Esophagus squamous epithelium (tissue), 5 donors: Measurements from ENCODE around the gene CD46. TPM values are rescaled to one million over a fixed set of nuclear protein-coding genes. Genes with fewer than 3 reads are reported as not detected.

Experiments used
- DNase-seq: peaks from one replicate; lab custom pipeline; 2025; lab: John Stamatoyannopoulos, UW
- H3K27ac ChIP-seq, 4 donors: fragments of 200-600 bp; sonication (generic); one replicate each; pipeline ENCODE4 v1.5.1; 2016 to 2019; ENCODE audit warnings: mild to moderate bottlenecking in 1 of 4
- H3K27me3 ChIP-seq, 4 donors: fragments of 200-600 bp; sonication (generic); 1 replicate in 3 of 4; 2 replicates in 1 of 4; pipeline versions ENCODE4 v1.5.1 to v1.6.0; 2017 to 2021; ENCODE audit warnings: antibody characterized with exemption in 1 of 4
- H3K36me3 ChIP-seq, 3 donors: fragments of 200-600 bp; sonication (generic); one replicate each; pipeline ENCODE4 v1.5.1; 2016 to 2019
- H3K4me1 ChIP-seq, 3 donors: fragments of 200-600 bp; sonication (generic); one replicate each; pipeline ENCODE4 v1.5.1; 2017 to 2019
- H3K4me3 ChIP-seq, 4 donors: fragments of 200-600 bp; sonication (generic); 1 replicate in 3 of 4; 2 replicates in 1 of 4; pipeline ENCODE4 v1.5.1; 2016 to 2019; ENCODE audit warnings: mild to moderate bottlenecking in 2 of 4, moderate library complexity in 1 of 4
- H3K9me3 ChIP-seq, 3 donors: fragments of 200-600 bp; sonication (generic); one replicate each; pipeline ENCODE4 v1.5.1; 2016 to 2019
- POLR2A ChIP-seq, 4 donors: fragments of 450-650 bp; IDR thresholded peaks; one replicate each; pipeline ENCODE4 v1.6.1; 2017; ENCODE audit warnings: antibody characterized with exemption in 4 of 4, mild to moderate bottlenecking in 4 of 4, moderate library complexity in 3 of 4
- WGBS, 2 donors: methylation state at CpG; one replicate each; pipeline ENCODE4 v1.1.5; 2018; 5-methylcytosine and 5-hydroxymethylcytosine counted together
- intact Hi-C: fragments of 100-400 bp; cut with DNase I; formaldehyde crosslinking; loops from one replicate; pipeline ENCODE4 v1.15.0; 2022
- total RNA-seq, 4 donors: library from RNA; depleted of rRNA; stranded (reverse); fragments of >200 nt; gene quantifications; one replicate each; pipeline ENCODE4 v1.1.0, GENCODE V29; 2016
- TF ChIP-seq, protein P1 (sequence below), 6 experiments: fragments of 450-650 bp in 4 of 6; fragments of 200-600 bp in 2 of 6; sonication (generic) in 2 of 6; IDR thresholded peaks; one replicate each; pipeline ENCODE4 v1.5.1; 2016 to 2019; ENCODE audit warnings: antibody characterized with exemption in 6 of 6, mild to moderate bottlenecking in 4 of 6, moderate library complexity in 4 of 6
- donor health status: DM: yes; HTN: yes; CAD: no.

Gene CD46
- total RNA-seq, 4 donors from 2014 or later = 131 to 191 (median 157) TPM

DNA sequence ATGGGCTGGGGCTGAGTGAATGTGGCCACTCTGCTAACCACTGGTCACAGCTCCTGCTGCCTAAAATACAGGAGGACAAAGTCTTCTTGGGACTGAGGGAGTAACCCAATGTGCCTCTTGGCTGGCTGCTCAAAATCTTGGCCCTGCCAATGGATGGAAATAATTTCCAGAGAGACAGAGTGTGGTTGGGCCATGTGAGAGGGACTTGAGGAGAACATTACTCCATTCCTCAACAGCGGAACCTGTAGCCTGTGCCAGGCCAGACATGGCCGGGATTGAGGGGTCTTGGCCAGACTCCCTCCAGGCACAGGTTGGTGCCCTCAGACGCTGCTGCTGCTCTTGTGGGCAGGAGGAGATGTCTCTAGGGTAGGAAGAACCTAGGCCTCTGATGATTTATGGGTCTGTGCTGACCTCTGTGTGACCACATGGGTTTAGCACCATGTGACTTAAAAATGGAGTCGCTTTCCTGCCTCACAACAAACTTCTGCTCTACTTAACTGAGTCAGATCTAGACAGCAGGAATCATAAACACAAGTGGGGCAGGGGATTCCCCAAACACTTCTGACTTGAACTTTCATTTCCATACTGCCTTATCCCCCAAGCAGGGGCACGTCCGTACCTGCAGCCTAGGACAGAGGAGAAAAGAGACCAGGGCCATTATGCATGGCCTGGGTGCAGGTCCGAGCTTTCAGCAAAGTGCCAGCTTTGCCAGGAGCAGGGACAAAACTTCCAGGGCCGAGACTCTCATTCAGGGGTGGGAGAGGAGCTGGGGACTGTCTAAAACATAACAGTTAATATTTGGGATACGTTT lies 79.9 kb downstream of the CD46 start:
- H3K36me3 ChIP-seq = peaks cover 0 to 30% (median 0%) of the 10 kb centered on the region in 3 donors
- intact Hi-C loops = no loop called here
- no peak for TF ChIP-seq POLR2A (IDR thresholded peaks at IDR 0.05)
- TF ChIP-seq, protein P1, sequence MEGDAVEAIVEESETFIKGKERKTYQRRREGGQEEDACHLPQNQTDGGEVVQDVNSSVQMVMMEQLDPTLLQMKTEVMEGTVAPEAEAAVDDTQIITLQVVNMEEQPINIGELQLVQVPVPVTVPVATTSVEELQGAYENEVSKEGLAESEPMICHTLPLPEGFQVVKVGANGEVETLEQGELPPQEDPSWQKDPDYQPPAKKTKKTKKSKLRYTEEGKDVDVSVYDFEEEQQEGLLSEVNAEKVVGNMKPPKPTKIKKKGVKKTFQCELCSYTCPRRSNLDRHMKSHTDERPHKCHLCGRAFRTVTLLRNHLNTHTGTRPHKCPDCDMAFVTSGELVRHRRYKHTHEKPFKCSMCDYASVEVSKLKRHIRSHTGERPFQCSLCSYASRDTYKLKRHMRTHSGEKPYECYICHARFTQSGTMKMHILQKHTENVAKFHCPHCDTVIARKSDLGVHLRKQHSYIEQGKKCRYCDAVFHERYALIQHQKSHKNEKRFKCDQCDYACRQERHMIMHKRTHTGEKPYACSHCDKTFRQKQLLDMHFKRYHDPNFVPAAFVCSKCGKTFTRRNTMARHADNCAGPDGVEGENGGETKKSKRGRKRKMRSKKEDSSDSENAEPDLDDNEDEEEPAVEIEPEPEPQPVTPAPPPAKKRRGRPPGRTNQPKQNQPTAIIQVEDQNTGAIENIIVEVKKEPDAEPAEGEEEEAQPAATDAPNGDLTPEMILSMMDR (IDR thresholded peaks at IDR 0.05) = no peak
- H3K27me3 ChIP-seq = no peaks in the 10 kb centered on the region
- no peak overlapping the region for H3K4me3 ChIP-seq
- H3K9me3 ChIP-seq = no peaks in the 10 kb centered on the region
- DNase-seq = no peak
- H3K27ac ChIP-seq = peak overlapping the region; percentile 63 to 95 (median 76)
- peaks cover 39 to 95% (median 66%) of the 10 kb centered on the region in 3 donors for H3K4me1 ChIP-seq
- WGBS, 2 donors = 17 to 30% methylated on average over 9 of the region's 9 CpGs

DNA sequence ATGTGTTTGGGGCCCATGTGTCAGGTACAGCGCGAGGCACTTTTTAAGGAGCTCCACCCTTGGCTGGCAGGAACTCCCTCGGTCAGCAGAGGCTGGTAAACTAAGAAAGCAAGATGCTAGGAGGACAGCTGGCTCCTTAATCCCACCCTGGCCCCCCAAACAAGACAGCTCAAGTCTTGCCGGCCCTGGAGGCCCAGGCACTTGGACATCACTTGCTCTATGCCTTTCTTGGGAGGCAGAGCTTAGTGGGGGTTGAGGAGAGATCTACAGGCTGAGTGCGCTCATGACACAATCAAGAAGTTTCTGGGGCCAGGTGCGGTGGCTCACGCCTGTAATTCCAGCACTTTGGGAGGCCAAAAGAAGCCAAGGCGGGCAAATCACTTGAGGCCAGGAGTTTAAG lies 80.9 kb downstream of the CD46 start:
- Histone ChIP-seq H3K9me3 (no peaks in the 10 kb centered on the region), H3K4me3 (no peak overlapping the region), H3K4me1 (peaks cover 34 to 95% (median 58%) of the 10 kb centered on the region in 3 donors), H3K27me3 (no peaks in the 10 kb centered on the region), H3K27ac (peak overlapping the region; percentile 63 to 95 (median 76)), H3K36me3 (peaks cover 0 to 35% (median 0%) of the 10 kb centered on the region in 3 donors)
- no peak for TF ChIP-seq POLR2A (IDR thresholded peaks at IDR 0.05)
- TF ChIP-seq, protein P1 (IDR thresholded peaks at IDR 0.05) = no peak
- DNase-seq = no peak
- 61 to 84% methylated on average over 4 to 6 of the region's 8 CpGs for WGBS, 2 donors
- intact Hi-C loops = no loop called here

DNA sequence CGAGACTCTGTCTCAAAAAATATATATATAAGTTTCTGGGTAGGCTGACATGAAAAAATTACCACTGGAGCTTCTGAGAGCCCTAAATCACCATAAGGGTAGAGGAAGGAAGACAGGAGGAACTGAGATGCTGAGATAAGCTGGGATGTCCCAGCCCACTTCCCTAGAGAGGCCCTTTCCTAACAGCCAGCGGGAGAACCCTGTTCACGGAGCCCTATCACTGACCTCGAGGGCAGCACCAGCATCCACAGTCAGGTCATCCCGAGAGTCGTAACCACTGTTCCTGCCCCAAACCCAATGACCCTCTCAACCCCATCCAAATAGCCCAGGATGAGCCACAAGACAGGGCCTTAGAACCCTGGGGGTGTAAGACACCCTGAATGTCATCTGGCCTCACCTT lies 81.5 kb downstream of the CD46 start:
- TF ChIP-seq POLR2A (IDR thresholded peaks at IDR 0.05) = no peak
- TF ChIP-seq, protein P1 (IDR thresholded peaks at IDR 0.05) = no peak
- no peak for DNase-seq
- Histone ChIP-seq H3K27ac (peak overlapping the region; percentile 25 to 95 (median 53)), H3K4me3 (no peak overlapping the region), H3K27me3 (no peaks in the 10 kb centered on the region), H3K9me3 (no peaks in the 10 kb centered on the region), H3K36me3 (peaks cover 0 to 35% (median 0%) of the 10 kb centered on the region in 3 donors), H3K4me1 (peaks cover 39 to 95% (median 57%) of the 10 kb centered on the region in 3 donors)
- WGBS, 2 donors = 68 to 77% methylated on average over 6 of the region's 6 CpGs
- intact Hi-C loops = no loop called here

DNA sequence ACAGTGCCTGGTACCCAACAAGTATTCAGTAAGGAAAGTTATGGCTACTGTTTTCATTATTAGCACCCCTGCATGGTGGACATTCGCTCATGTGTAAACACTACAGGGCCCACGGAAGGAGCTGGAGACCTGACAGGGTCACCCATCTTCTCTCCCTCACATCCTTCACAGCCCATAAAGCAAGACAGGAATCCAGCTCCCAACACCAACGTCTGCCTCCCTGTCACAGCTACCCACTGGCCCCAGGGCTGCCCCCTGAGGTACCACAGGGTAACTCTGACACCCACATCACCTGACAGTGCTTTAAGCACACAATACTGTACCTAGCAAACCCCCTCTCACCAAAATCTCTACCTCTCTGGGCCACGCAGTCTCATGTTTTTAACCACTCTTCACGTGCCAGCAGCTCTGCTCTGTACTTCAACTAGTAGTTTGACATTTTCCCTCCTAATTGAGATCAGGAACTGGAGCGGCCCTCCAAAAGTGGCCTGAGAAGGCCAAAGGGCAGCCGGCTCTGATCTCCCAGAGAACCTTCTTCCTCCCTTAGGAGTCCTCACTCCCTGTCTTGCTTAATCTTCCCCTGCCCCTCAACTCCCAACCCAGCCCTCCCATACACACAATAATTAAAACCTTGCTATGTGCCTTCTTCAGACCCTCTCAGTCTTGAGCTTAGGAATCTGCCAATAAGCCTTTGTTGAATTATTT lies 82.3 kb downstream of the CD46 start:
- H3K4me1 ChIP-seq = peaks cover 46 to 95% (median 60%) of the 10 kb centered on the region in 3 donors
- intact Hi-C loops = no loop called here
- no peak for DNase-seq
- 81 to 87% methylated on average over 5 to 7 of the region's 7 CpGs for WGBS, 2 donors
- no peak overlapping the region for H3K4me3 ChIP-seq
- peaks cover 0 to 35% (median 0%) of the 10 kb centered on the region in 3 donors for H3K36me3 ChIP-seq
- no peaks in the 10 kb centered on the region for H3K27me3 ChIP-seq
- H3K9me3 ChIP-seq = no peaks in the 10 kb centered on the region
- H3K27ac ChIP-seq = peak overlapping the region in 2 of 4 donors; percentile 43
- TF ChIP-seq POLR2A (IDR thresholded peaks at IDR 0.05) = no peak
- TF ChIP-seq, protein P1 (IDR thresholded peaks at IDR 0.05) = no peak

DNA sequence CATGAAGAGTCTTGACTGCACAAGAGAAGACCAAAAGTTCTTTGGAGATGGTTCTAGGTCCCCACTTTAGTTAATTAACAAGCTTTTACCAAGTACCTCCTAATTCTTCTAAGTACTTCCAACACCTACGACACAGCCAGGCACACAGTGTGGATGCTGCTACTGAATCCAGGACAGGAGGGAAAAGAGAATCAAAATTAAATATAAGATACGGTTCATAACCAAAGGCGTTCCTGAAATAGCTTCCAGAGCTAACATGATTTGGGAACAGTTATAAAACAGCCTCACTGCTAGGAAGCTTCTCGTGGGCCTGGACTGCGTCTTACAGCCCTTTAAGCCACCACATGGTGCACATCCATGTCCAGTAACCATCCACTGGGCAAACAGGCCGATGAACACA lies 84.1 kb downstream of the CD46 start:
- no peak overlapping the region for H3K4me3 ChIP-seq
- WGBS, 2 donors = 80 to 95% methylated on average over 6 of the region's 6 CpGs
- TF ChIP-seq POLR2A (IDR thresholded peaks at IDR 0.05) = no peak
- TF ChIP-seq, protein P1 (IDR thresholded peaks at IDR 0.05) = no peak
- peaks cover 0 to 35% (median 0%) of the 10 kb centered on the region in 3 donors for H3K36me3 ChIP-seq
- H3K4me1 ChIP-seq = peaks cover 47 to 97% (median 54%) of the 10 kb centered on the region in 3 donors
- peak overlapping the region in 2 of 4 donors; percentile 31 to 81 for H3K27ac ChIP-seq
- DNase-seq = no peak
- intact Hi-C loops = no loop called here
- H3K27me3 ChIP-seq = no peaks in the 10 kb centered on the region
- H3K9me3 ChIP-seq = no peaks in the 10 kb centered on the region
